Activated CD4-positive, alpha-beta T cell treated with anti-CD3 and anti-CD28 coated beads for 4 hours (primary cell): ENCODE measurements around the gene CCR8.

Experiments
- DNase-seq, 2 donors: peaks; one replicate each; pipeline ENCODE4 v3.0.0-alpha.2; 2020

Gene CCR8, protein sequence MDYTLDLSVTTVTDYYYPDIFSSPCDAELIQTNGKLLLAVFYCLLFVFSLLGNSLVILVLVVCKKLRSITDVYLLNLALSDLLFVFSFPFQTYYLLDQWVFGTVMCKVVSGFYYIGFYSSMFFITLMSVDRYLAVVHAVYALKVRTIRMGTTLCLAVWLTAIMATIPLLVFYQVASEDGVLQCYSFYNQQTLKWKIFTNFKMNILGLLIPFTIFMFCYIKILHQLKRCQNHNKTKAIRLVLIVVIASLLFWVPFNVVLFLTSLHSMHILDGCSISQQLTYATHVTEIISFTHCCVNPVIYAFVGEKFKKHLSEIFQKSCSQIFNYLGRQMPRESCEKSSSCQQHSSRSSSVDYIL

DNA sequence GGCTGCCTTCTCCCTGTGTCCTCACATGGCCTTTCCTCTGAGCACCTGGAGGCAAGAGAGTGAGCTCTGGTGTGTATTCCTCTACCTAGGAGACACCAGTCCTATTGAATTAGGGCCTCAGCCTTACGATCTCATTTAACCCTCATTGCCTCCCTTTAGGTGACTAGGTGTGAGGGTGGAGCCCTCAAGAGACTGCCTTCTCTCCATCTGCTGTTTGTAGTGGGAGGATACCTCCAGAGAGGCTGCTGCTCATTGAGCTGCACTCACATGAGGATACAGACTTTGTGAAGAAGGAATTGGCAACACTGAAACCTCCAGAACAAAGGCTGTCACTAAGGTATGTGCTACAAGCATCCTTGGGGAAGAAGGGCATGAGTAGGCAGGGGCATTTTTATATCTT, at the start of gene CCR8:
Gene CCR8, plus strand, starts transcription at position 217 of the 400 bp plus-strand sequence. CDS start 2,623 bp downstream, outside the sequence.
- no peak for DNase-seq

DNA sequence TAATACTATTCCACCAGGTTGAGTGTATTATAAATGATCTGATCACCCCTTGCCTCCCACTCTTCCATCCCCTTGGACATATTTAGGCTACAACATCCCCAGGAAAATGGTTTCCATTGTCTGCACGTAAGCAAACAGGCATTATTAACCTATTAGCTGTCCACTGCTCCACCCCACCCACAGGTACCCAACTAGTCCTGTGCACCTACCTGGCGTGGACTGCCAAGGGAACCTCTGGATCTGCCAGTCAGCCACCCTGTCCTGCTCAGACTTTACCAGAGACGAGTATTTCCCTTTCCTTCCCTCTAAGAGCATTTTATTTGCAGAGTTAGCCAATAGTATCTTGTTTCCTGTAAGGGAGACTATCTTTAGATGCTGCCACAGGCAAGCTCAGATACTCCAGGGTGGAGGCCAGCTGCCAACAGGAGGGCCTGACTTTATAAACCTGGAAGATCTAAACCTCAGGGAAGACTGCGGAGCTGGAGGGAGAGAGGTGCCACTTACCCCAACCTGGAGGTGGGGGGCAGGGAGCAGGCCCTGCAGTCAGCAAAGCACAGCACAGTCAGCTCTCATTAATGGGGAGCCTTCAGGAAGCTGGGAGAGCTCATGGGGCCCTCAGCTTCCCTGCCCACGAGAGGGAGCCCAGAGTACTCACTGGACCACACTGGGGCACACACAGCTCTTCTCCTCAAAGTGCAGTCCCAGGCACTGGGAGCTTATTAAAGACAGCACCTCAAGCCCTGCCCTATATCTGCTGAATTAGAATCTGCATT, 49.6 kb upstream of the CCR8 start, which contains the start of gene CX3CR1:
Gene CX3CR1, minus strand, starts transcription at position 292 of the 773 bp plus-strand sequence. CDS start 13,527 bp downstream, outside the sequence.
- no peak for DNase-seq

GRCh38 chr3:39280571-39280970, 48.9 kb upstream of the CCR8 start:
- DNase-seq = no peak

DNA sequence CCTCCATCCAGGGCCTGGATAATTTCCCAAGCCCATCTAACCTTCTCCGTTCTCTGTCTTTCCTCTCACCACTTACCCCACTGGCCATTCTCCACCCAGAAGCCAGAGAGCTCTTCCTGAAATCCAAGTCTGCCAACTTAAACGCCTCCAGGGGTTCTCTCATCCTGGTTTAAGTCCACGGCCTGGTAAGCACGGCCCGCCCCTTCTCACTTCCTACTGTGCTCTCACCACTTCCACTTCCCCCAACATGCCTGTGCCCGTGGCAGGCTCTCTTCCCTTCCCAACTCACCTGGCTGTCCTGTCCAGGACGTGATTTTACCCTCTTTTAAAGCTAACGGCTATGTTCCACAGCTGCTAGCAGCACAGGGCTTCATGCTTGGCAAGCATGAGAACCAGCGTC, 48.0 kb upstream of the CCR8 start:
- no peak for DNase-seq

- no peak for DNase-seq
Measured at GRCh38 chr3:39282057-39282456, 47.5 kb upstream of the CCR8 start.

DNA sequence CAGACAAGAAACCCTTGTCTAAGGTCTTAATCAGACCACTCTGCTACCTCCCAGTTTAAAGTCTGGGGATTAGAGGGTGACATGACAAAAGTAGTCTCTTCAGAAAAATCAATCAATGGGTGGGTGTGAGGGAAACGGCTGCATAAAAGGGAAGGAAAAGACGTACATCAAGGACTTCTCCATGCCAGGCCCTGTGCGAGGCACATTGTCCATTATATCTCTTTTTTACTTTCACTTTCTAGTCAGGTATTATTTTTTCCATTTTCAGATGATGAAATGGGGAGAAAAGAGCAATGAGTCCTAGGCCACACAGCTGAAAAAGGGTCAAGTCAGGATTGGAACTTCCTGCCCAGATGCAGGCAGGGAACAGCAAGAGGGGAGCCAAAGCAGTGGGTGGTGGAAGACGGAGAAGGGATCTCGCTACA, 45.0 kb upstream of the CCR8 start:
- DNase-seq = no peak

- DNase-seq = no peak
Measured at GRCh38 chr3:39285332-39285731, 44.2 kb upstream of the CCR8 start.

- DNase-seq = no peak
Measured at GRCh38 chr3:39286771-39287170, 42.7 kb upstream of the CCR8 start.

DNA sequence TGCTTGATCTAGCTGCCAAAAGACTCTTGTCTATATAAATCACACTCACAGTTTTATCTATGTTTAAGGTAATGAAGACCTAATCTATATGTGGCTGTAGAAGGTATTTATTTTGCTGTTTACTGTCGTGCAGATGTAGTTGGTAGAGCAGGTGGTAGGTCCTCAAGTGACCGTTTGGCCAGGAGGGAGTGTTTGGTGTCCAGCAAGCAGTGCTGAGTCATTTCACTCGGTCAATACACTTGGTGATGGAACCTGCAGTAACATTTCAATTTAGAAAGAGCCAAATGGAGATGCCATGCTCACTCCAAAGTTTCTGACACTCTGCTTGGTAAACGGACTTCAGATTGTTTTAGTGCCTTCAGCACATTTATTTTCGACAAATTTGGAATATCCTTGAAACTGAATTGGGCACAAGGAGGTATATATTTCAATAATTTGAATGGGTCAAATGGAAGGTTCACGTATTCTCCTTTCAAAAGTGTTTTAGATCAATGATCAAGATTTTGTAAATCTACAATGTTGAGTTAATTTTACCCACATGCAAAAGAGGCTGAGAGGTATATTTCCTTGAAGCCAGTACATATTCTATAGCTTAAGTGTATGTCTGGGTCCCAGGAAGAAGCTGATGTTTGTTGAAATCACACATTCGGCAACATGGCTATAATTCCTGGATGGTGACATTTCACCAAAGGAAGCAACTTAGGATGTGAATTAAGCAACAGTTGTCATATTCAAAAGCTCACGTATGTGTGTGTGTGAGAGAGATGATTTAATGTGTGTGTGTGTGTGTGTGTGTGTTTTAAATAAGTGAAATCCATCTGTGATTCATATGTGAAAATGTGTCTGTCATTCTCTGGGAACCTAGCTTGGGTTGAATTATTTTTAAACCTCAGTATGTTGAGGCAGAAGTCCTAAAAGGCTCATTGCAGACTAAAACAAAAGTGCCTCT, 42.0 kb upstream of the CCR8 start:
- DNase-seq = no peak

- DNase-seq = peak; percentile 79 to 83
Measured at GRCh38 chr3:39288300-39288808, 41.2 kb upstream of the CCR8 start.

DNA sequence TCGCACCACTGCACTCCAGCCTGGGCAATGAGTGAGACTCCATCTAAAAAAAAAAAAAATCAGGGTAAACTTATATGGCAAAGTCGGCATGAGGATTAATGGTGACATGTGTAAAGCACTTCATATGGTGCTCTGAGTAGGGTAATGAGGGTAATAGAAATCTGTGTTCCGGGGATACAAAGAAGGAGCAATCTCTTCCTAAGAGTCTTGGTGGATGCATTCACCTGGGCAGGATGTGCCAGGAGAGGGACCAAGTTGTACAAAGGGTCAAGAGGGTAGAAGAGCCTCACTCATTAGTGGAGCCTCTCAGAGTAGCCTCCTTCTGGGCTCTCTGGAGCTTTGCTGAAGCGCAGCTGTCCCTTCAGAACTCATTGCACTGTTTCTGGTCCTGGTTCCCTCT, 40.4 kb upstream of the CCR8 start:
- DNase-seq = no peak

- no peak for DNase-seq
Measured at GRCh38 chr3:39290255-39290654, 39.3 kb upstream of the CCR8 start.

DNA sequence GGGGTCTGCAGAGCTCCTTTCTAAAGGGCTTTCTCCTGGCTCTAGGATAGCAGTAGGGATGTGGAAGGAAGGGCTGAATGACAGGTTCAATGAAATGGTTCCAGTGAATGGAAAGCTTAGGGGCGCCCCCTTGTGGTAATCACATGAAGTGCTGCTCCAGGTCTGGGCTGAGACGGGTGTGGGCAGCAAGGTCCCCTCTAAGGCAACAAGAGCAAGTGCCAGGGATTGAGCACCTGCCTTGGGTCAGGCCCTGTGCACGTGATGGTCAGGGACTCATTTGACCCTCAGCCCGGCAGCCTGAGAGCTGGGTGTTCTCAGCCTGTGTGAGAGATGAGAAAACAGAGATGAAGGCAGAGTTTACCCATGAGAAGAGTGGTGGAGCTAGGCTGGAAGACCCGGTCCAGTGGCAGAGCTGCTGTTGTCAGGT, 37.6 kb upstream of the CCR8 start:
- peak; percentile 66 to 76 for DNase-seq

DNA sequence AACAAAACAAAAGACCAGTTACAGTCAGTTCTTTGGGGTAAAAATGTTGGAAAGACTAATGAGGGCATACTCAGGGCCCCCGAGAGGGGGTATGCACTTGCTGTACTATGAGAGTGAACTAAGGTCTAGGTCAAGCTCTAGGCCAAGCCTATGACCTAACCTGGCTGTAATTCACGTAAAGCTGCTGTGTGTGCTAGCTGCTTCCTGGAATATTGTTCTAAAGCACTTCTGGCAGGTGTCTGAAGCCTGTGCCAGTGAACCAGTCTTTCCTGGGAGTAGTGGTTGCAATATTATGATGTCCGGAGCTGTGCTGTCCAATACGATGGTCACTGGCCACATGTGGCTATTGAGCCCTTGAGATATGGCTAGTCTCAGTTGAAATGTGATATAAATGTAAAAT, 36.5 kb upstream of the CCR8 start:
- no peak for DNase-seq

GRCh38 chr3:39294446-39295183, 34.9 kb upstream of the CCR8 start:
- no peak for DNase-seq

DNA sequence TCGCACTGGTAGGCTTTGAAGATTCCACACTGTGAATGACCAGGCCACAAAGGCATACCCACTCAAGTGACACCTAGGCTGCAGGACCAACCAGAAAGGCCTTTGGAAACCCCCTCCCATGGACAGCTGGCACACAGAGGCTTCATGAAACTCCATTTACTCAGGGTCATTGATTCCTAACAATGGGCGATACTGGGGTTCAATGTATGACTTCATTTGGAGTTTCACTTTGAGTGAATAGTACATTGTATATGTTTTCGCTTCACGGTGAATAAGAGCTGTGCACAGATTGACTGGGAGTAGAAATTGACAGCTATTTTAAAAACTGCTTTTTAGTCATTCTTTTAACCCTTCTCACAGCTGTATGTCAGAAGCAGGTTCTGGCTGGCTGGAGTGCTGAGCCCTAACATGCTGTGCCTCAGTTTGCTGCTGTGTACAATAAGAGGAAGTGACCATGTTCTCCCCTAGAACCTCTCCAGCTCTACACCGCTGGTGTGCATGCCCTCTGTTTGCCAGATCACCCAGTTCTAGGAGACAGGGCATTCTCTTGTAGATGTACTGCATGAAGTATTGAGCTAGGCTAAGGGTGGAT, 34.2 kb upstream of the CCR8 start:
- DNase-seq = no peak

DNA sequence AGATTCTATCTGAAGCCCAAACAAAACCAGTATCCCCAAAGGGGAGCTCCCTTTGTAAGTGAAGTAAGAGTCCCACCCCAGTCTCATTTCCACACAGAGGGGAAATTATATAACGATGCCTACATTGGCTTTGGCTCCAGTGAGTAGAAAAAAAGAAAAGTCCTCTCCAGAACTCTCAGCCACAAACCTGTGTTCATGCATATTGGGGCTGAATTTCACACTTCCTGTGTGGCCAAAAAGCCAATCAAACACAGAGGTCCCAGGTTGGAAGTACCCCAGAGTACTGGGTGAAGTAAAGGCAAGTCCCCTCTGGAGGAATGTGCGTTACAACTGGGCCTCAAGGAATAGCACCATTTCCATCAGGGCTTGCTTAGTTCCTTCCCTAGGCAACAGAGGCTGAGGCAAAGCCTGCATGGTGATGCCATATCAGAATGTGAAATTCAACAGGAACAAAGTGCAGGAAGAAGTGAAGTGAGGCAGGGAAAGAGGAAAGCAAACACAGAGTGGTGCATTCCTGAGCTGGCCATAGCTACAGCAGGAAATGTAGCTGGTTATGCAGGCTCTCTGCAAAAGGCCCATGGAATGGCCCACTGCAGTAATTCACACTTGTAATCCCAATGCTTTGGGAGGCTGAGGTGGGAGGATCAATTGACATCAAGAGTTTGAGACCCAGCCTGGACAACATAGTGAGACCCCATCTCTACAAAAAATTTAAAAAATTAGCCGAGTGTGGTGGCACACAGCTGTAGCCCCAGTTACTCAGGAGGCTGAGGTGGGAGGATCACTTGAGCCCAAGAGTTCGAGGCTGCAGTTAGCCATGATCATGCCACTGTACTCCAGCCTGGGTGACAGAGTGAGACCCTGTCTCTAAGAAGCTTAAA, 33.1 kb upstream of the CCR8 start:
- DNase-seq = no peak

DNA sequence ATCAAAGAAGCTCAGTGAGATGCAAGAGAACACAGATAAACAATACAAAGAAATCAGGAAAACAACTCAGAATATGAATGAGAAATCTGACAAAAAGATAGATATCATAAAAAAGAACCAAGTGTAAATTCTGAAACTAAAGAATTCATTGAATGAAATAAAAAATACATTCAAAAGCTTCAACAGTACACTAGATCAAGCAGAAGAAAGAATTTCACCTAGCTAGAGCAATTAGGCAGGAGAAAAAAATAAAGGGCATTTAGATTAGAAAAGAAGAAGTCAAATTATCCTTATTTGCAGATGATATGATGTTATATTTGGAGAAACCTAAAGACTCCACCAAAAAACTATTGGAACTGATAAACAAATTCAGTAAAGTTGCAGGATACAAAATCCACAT, 30.2 kb upstream of the CCR8 start:
- no peak for DNase-seq

GRCh38 chr3:39302178-39302577, 27.3 kb upstream of the CCR8 start:
- DNase-seq = no peak

DNA sequence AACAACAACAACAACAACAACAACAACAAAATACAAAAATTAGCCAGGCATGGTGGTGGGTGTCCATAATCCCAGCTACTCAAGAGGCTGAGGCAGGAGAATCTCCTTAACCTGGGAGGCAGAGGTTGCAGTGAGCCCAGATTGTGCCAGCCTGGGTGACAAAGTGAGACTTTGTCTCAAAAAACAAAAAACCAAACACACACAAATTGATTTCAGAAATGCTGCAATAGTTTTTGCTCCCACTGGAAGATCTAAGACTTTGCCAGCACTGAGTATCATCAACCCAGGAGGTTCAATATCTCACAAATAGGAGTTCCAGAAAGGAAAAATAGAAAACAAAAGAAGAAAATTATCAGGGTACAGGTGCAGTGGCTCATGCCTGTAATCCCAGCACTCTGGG, 16.2 kb upstream of the CCR8 start:
- DNase-seq = no peak

DNA sequence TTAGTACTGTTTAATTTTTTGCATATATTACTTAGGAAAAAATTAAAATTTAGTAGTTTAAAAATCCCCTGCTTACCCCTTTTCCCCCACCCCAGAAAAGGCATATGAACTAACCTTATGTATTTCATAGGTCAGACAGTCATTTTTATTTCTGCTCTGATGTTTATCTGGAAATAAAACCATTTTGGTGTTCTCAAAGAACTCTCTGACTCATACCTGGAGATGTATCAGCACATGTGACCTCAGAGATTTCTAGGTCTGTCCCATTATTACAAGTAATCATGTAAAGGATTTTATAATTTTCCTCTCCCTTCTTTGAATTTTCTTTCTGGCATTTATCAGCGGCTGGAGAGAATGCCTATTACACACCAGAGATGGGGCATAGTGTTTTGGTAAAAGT, 14.1 kb upstream of the CCR8 start:
- no peak for DNase-seq
